Measurements from ENCODE around the gene NUP210L.

GRCh38 chr1:153959454-153959853 is 195.4 kb downstream of the NUP210L start:
- TF ChIP-seq CTCF (conservative IDR thresholded peaks at IDR 0.05; ENCODE audit: low read depth in 2 of 2) (no peak), EZH2 (IDR thresholded peaks at IDR 0.05; ENCODE audit: low read depth, unreplicated experiment) (no peak), POLR2AphosphoS5 (IDR thresholded peaks at IDR 0.05; ENCODE audit: low read depth) (no peak), REST (IDR thresholded peaks at IDR 0.05; ENCODE audit: unreplicated experiment) (no peak), ZNF114 (CRISPR knock-in tag; IDR thresholded peaks at IDR 0.05) (no peak), EZH2phosphoT487 (IDR thresholded peaks at IDR 0.05; ENCODE audit: unreplicated experiment) (no peak), STAT1 (IDR thresholded peaks at IDR 0.05; ENCODE audit: unreplicated experiment) (no peak), CREB1 (CRISPR knock-in tag; IDR thresholded peaks at IDR 0.05; ENCODE audit: low read depth) (no peak), NANOG (IDR thresholded peaks at IDR 0.05; ENCODE audit: borderline replicate concordance) (no peak), JUNB (IDR thresholded peaks at IDR 0.05; ENCODE audit: unreplicated experiment) (no peak), ETS1 (IDR thresholded peaks at IDR 0.05) (no peak)
